Natural killer cell treated with Interleukin-12 subunit alpha and Interleukin-12 subunit beta and Interleukin-15 and Interleukin-18, amount 100 ng/mL, for 72 hours (primary cell): ENCODE measurements around the gene DDC. TPM values are rescaled to one million over a fixed set of nuclear protein-coding genes. Genes with fewer than 3 reads are reported as not detected.
"Not testable (repeated sequence)": the region's sequence is repeated elsewhere in the genome, so short reads cannot be mapped to it uniquely, and the experiment has no call there.

Experiments used
- ATAC-seq, 2 donors: fragments of 150-1000 bp; cut with Tn5 transposase in 1 of 2; sonication (Bioruptor Pico), chemical (Tn5 transposase) in 1 of 2; 2 replicates each; pipeline ENCODE4 v1.10.0; 2021
- DNase-seq: peaks from one replicate; pipeline ENCODE4 v3.0.0; 2022; ENCODE audit warnings: low spot score
- H3K27ac Mint-ChIP-seq, 2 donors: 1 replicate in 1 of 2; 2 replicates in 1 of 2; pipeline ENCODE4 v1.8.0; 2022; ENCODE audit warnings: mixed read lengths in 2 of 2, mild to moderate bottlenecking in 1 of 2, moderate library complexity in 1 of 2
- H3K27me3 Mint-ChIP-seq, 2 donors: 1 replicate in 1 of 2; 2 replicates in 1 of 2; pipeline ENCODE4 v1.8.0; 2022; ENCODE audit warnings: mixed read lengths in 2 of 2
- H3K36me3 Mint-ChIP-seq: one replicate; pipeline ENCODE4 v1.8.0; 2022; ENCODE audit warnings: mixed read lengths
- H3K4me1 Mint-ChIP-seq, 2 donors: 1 replicate in 1 of 2; 2 replicates in 1 of 2; pipeline ENCODE4 v1.8.0; 2022; ENCODE audit warnings: low read depth in 2 of 2, mixed read lengths in 2 of 2, mild to moderate bottlenecking in 1 of 2
- H3K4me3 Mint-ChIP-seq: one replicate; pipeline ENCODE4 v1.8.0; 2022; ENCODE audit warnings: mixed read lengths
- H3K9me3 Mint-ChIP-seq: 2 replicates; pipeline ENCODE4 v1.8.0; 2022; ENCODE audit warnings: mixed read lengths
- total RNA-seq, 2 donors: library from RNA; stranded (reverse); gene quantifications; one replicate each; pipeline ENCODE4 v1.2.3, GENCODE V29; 2022

DDC gene
- total RNA-seq, 2 donors from 2014 or later: not detected

DNA sequence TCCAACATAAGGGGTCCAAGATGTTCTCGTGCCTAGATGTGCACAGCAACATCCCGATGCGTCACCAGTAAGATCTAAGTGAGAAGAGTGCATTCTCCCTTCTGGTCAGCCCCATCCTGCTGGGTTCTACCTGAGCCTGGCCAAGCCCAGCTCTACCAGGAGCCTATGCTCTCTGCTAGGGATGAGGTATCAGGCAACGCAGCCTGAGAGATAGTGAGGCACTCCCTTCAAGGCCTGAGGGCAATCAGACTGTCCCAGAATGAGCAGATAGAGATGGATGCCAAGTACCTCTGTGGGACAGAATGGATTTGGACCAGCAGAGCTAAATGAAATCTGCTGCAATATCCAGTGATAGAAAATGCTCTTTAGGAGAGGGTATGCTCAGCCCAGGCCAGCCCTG lies 26.7 kb downstream of the DDC start:
- H3K36me3 Mint-ChIP-seq: no peaks in the 10 kb centered on the region
- H3K4me3 Mint-ChIP-seq: no peak overlapping the region
- DNase-seq: no peak
- H3K27me3 Mint-ChIP-seq: peaks cover 0 to under 1% of the 10 kb centered on the region in 2 donors
- H3K9me3 Mint-ChIP-seq: no peaks in the 10 kb centered on the region
- H3K27ac Mint-ChIP-seq: no peak overlapping the region
- H3K4me1 Mint-ChIP-seq: peaks cover 0 to 4% of the 10 kb centered on the region in 2 donors
- ATAC-seq: peak in 1 of 2 donors; percentile 13

DNA sequence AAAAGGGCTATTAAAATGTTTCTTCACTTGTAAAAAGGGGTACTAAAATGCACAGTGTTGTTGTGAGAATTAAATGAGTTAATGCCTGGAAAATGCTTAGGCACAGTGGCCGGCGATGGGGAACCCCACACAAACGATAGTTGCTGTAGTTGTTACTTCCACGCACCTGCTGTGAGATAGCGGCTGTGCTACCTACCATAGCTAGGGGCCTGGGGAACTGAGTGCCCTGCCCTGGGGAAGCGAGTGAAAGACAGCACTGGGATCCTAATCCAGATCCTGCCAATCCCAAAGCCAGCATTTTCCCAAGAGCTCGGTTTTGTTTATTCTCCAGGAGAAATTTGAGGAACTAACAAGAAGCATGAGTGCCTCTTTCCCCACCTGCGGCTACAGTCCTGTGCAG lies 27.8 kb downstream of the DDC start:
- Mint-ChIP-seq H3K27ac (no peak overlapping the region), H3K4me1 (peaks cover 0 to 4% of the 10 kb centered on the region in 2 donors), H3K36me3 (no peaks in the 10 kb centered on the region), H3K27me3 (peaks cover under 1 to 5% of the 10 kb centered on the region in 2 donors), H3K9me3 (no peaks in the 10 kb centered on the region), H3K4me3 (no peak overlapping the region)
- no peak for DNase-seq
- ATAC-seq: no peak

DNA sequence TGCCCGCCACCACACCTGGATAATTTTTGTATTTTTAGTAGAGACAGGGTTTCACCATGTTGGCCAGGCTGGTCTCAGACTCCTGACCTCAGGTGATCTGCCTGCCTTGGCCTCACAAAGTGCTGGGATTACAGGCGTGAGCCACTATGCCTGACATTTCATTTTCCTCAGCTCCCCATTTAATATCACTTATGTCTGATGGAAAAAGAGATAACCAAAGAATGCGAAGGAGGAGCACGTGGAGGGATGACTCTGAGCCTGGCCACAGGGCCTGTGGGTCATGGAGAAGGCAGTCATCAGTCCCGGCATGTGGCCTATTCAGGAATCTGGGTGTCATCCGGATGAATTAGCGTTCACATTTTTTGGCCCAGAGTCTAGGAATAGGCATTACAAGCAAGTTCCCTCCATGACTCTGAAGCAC lies 29.9 kb downstream of the DDC start:
- ATAC-seq, H3K9me3 Mint-ChIP-seq, H3K4me3 Mint-ChIP-seq, H3K27ac Mint-ChIP-seq, H3K4me1 Mint-ChIP-seq, H3K36me3 Mint-ChIP-seq, DNase-seq: not testable (repeated sequence)
- peaks cover 15% of the 10 kb centered on the region in 2 donors for H3K27me3 Mint-ChIP-seq

DNA sequence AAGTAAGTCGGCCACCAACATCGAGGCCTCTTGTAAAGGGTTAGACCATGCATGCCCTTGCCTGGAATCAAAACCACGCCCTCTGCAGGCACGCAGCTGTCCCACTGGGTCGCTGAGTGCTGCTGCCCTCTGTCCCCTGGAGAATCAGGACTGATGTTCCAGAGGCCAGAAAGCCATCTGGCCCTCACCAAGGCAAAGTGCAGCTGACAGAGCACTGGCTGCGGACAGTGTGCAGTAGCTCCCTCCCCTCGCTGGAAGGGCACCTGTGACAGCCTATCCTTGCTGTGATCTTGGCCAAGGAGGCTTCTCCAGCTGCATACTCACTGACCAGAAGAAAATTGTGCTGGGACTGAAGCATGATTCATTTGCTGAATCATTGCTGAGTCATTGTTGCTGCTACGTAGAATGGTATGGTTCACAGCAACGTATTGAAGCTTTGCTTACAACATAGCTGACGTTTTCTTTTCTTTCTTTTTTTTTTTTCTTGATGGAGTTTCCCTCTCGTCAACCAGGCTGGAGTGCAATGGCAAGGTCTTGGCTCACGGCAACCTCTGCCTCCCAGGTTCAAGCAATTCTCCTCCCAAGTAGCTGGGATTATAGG lies 30.4 kb downstream of the DDC start:
- no peak for DNase-seq
- ATAC-seq: peak; percentile 69 to 80
- no peaks in the 10 kb centered on the region for H3K9me3 Mint-ChIP-seq
- no peak overlapping the region for H3K4me3 Mint-ChIP-seq
- peaks cover 0 to 4% of the 10 kb centered on the region in 2 donors for H3K4me1 Mint-ChIP-seq
- no peaks in the 10 kb centered on the region for H3K36me3 Mint-ChIP-seq
- peaks cover 15% of the 10 kb centered on the region in 2 donors for H3K27me3 Mint-ChIP-seq
- H3K27ac Mint-ChIP-seq: no peak overlapping the region

DNA sequence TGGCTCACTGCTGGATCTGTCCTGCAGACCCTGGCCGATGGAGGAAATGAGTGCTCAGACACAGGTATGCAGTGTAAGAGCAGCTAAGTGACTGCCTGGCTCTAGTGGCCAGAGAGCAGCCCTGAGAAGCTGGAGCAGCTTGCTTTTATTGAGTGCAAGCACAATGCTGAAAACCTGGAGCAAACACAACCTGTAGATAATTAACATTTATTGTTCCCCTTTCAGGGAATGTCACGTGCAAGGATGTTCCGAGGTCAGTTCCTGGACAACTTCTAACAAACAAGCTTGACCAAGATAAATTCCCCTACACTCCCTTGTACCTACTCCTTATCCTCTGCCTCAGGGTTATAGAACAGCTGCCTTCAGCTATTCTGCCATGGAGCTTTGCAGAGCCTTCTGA lies 31.3 kb downstream of the DDC start:
- no peaks in the 10 kb centered on the region for H3K36me3 Mint-ChIP-seq
- H3K27ac Mint-ChIP-seq: peak overlapping the region in 1 of 2 donors; percentile 47
- peaks cover 0 to 4% of the 10 kb centered on the region in 2 donors for H3K4me1 Mint-ChIP-seq
- no peaks in the 10 kb centered on the region for H3K9me3 Mint-ChIP-seq
- H3K4me3 Mint-ChIP-seq: no peak overlapping the region
- ATAC-seq (no peak), DNase-seq (no peak)
- H3K27me3 Mint-ChIP-seq: peaks cover 15% of the 10 kb centered on the region in 2 donors

DNA sequence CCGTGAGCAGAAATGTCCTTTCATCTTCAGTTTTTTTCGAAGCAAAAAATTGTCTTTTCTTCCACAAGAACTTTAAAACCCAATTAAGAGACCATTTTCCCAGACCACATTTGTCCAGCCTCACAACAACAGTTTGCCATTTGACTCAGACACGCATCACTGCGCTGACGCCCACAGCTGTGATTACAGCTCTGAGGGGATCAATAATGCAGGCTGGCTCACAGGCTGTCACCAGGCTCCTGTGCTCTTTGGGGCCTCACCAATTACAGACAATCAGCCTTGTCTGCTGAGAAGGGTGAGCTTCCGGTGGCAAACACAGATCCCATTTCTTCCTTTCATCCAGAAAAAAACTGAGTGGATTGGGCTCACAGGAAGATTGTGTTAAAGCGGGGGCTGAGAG lies 33.3 kb downstream of the DDC start:
- Mint-ChIP-seq H3K36me3 (no peaks in the 10 kb centered on the region), H3K27ac (no peak overlapping the region), H3K4me1 (peaks cover 0 to 4% of the 10 kb centered on the region in 2 donors), H3K27me3 (peaks cover 15% of the 10 kb centered on the region in 2 donors), H3K9me3 (no peaks in the 10 kb centered on the region), H3K4me3 (no peak overlapping the region)
- ATAC-seq: no peak
- DNase-seq: no peak

DNA sequence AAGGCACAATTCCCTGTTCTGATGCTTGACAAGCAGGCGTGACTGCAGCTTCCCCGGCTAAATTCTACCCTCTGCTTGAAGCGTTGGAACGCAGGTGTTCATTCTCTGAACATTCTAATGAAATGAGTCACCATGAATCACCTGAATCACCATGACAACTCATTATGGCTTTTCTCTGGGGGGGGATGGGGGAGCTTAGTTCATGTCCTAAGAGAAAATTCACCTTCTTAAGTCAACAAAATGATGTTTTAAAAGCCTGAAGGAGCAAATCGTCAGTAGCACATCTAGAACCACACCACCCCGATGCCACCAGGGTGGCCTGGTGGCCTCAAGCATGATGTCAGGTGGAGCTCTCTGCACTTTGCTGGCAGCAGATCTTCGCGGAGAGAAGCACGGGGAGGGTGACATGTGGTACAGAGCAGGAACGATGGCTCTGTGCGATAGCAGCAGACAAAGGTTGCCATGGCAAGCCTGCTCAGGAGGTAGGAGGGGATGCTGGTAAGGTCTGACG lies 33.7 kb downstream of the DDC start:
- no peak overlapping the region for H3K27ac Mint-ChIP-seq
- no peak for DNase-seq
- ATAC-seq: no peak
- H3K9me3 Mint-ChIP-seq: no peaks in the 10 kb centered on the region
- peaks cover 15% of the 10 kb centered on the region in 2 donors for H3K27me3 Mint-ChIP-seq
- H3K4me3 Mint-ChIP-seq: no peak overlapping the region
- H3K4me1 Mint-ChIP-seq: peaks cover 0 to 4% of the 10 kb centered on the region in 2 donors
- H3K36me3 Mint-ChIP-seq: no peaks in the 10 kb centered on the region

DNA sequence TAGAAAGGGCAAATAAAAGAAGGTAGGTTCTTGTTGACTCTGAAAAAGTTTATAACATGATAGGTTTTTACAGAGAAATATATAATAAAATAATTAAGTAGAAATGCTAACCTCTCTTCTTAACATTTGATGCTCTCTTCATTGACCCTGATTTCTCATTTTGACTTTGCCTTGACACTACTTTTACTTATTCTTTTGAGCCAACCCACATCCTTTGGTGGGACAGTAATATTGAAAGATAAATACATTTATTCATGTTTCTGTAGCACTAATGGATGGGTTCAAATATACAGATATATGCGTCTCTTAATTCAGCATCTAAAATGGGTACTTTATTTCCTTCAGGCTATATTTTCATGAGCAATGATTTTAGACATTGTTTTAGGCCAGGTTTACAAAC lies 34.4 kb downstream of the DDC start:
- ATAC-seq (no peak), DNase-seq (no peak)
- Mint-ChIP-seq H3K36me3 (no peaks in the 10 kb centered on the region), H3K9me3 (no peaks in the 10 kb centered on the region), H3K27ac (no peak overlapping the region), H3K4me1 (peaks cover 0 to 4% of the 10 kb centered on the region in 2 donors), H3K4me3 (no peak overlapping the region), H3K27me3 (peaks cover 15 to 17% of the 10 kb centered on the region in 2 donors)

DNA sequence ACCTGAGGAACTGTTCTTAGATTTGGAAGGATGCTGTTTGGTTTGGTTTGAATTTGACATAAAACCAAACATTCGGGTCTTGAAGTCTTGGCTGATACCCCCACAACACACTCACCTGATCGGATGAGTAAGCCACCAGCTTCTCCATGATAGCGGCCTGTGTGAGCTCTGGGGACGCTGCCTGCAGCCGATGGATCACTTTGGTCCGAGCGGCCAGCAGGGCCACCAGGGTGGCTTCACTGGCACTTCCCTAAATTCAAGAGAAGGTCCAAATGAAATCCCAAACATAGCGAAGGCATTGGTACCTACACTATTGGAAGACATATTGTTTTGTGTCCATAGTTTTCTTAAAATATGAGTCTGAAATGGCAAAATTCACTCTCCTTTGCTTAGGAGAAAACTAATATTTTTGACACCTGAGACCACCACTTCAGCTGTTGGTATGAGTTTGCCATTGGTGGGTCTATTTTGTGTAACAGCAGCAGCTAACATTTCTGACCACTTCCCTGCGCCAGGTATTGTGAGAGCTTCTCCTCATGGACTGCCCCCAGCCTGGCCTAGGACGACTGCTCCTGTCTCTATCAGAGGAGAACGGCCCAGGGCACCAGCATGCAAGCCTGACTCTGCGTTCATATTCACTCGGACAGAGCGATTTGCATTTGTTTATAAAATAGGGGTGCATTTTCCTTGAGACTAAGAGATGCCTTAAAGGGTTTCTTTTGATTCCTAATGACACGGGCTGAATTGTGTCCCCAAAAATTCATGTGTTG lies 35.9 kb downstream of the DDC start:
- Mint-ChIP-seq H3K4me1 (peaks cover 0 to 1% of the 10 kb centered on the region in 2 donors), H3K27ac (no peak overlapping the region), H3K36me3 (no peaks in the 10 kb centered on the region), H3K9me3 (no peaks in the 10 kb centered on the region), H3K4me3 (no peak overlapping the region), H3K27me3 (peaks cover 19 to 22% of the 10 kb centered on the region in 2 donors)
- ATAC-seq: no peak
- no peak for DNase-seq

DNA sequence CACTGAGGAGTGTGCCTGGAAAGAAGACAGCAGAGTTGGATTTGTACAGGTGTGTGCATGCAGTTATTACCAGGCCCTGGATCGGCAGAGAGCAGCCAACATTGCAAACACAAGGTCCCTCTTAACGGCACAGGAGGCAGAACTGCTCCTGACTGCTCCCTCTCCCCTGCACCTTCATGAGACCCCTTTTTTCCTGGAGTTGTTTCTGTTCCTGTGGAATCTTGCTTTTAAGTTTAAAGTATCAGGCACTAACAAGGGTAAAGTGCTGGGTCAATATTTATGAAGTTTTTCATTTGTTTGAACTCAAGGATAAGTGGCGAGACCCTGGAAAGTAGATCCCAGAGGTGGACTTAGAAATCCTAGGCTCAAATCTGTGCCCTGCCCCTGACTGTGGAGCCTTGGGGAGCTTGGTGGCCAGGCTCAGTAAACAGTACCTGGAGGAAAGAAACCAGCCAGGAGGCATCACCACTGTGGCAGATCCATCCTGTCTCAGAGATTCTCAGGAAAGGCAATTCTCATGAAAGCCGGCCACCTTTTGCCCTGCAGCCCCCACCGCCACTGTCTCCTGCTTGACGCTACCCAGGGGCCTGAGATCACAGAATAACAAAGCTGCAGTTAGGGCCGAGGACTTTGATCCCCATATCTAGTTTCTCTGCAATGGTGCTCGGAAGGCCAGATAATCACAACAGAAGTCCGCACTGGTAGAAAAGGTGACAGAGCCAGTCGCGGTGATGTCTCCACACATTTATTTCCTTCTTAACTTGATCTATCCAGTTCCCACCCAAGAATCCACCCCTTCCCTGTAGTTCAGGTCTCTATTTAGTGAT lies 36.7 kb downstream of the DDC start:
- H3K4me1 Mint-ChIP-seq: no peaks in the 10 kb centered on the region
- H3K4me3 Mint-ChIP-seq: no peak overlapping the region
- DNase-seq (no peak), ATAC-seq (no peak)
- no peak overlapping the region for H3K27ac Mint-ChIP-seq
- H3K36me3 Mint-ChIP-seq: no peaks in the 10 kb centered on the region
- H3K27me3 Mint-ChIP-seq: peaks cover 25 to 26% of the 10 kb centered on the region in 2 donors
- H3K9me3 Mint-ChIP-seq: no peaks in the 10 kb centered on the region

DNA sequence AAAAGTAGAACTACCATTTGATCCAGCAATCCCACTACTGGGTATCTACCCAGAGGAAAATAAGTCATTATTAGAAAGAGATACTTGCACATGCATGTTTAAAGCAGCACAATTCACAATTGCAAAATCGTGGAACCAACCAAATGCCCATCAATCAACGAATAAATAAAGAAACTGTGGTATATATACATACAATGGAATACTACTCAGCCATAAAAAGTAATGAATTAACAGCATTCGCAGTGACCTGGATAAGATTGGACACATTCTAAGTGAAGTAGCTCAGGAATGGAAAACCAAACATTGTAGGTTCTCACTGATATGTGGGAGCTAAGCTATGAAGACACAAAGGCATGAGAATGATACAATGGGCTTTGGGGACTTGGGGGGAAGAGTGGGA lies 45.9 kb downstream of the DDC start:
- not testable (repeated sequence) for H3K9me3 Mint-ChIP-seq, H3K4me3 Mint-ChIP-seq
- peaks cover 51 to 81% of the 10 kb centered on the region in 2 donors for H3K27me3 Mint-ChIP-seq

DNA sequence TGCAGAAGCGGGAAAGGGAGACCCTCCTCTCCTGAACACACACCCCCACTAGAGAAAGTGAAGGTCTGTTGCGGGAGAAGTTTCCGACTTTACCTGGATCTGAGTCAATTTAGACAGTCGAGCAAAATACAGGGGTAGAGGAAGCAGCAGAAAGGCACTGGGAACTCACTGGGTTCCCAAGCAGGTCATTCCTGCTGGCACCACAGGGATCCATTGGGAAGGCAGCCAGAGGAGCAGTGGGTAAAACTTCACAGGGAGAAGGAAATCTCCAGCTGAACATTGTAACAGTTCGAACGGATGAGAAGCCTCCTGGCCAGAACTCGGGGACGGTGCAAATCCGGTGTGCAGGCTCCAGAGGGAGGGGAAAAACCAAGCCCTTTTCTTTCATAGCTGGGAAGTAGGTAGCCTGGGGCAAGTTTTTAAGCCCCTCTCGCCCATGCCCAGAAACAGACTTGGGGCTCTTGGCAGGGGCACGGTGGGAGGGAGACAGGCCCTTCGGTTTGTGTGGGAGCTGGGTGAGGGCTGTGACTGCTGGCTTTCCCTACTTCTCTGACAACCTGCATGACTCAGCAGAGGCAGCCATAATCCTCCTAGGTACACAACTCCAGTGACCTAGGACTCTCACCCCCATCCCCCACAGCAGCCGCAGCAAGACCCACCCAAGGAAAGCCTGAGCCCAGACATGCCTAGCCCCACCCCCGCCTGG lies 51.9 kb downstream of the DDC start:
- no peaks in the 10 kb centered on the region for H3K4me1 Mint-ChIP-seq
- no peak for DNase-seq
- peaks cover 16% of the 10 kb centered on the region for H3K36me3 Mint-ChIP-seq
- no peak overlapping the region for H3K4me3 Mint-ChIP-seq
- H3K9me3 Mint-ChIP-seq: no peaks in the 10 kb centered on the region
- H3K27me3 Mint-ChIP-seq: peaks cover 30 to 62% of the 10 kb centered on the region in 2 donors
- ATAC-seq: no peak
- no peak overlapping the region for H3K27ac Mint-ChIP-seq

More for the DNA sequence above, 45.9 kb downstream of the DDC start:
- ATAC-seq, H3K4me1 Mint-ChIP-seq, DNase-seq, H3K27ac Mint-ChIP-seq: not testable (repeated sequence)
- H3K36me3 Mint-ChIP-seq: peaks cover 16% of the 10 kb centered on the region

DNA sequence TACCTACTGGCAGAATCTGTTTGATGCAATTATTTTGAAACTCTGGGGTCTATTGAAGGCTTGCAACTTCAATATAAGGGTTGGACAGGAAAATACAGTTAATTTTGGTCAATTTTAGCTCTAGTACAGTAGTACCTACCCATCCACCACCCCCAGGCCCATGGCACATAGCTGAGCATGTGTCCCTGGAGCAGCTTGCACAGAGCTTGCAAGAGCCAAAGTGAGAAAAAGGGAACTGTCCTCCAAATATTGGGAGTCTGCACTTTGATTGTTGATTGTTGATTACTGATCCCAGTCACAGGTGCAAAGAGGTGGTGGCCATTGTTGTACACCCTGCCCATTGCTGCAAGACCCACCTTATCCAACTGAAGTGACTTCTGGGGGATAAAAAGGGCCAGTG lies 52.8 kb downstream of the DDC start:
- no peak for DNase-seq
- Mint-ChIP-seq H3K27ac (no peak overlapping the region), H3K4me1 (no peaks in the 10 kb centered on the region), H3K36me3 (peaks cover 14% of the 10 kb centered on the region), H3K9me3 (no peaks in the 10 kb centered on the region), H3K27me3 (peaks cover 28 to 60% of the 10 kb centered on the region in 2 donors), H3K4me3 (no peak overlapping the region)
- no peak for ATAC-seq
